Smooth muscle cell of the brain vasculature (primary cell): ENCODE data around the gene LRRN3.

Source experiments
- DNase-seq: peaks from one replicate; pipeline ENCODE4 v3.0.0-alpha.2; 2012; ENCODE audit warnings: low read depth, low spot score

Gene LRRN3

DNA sequence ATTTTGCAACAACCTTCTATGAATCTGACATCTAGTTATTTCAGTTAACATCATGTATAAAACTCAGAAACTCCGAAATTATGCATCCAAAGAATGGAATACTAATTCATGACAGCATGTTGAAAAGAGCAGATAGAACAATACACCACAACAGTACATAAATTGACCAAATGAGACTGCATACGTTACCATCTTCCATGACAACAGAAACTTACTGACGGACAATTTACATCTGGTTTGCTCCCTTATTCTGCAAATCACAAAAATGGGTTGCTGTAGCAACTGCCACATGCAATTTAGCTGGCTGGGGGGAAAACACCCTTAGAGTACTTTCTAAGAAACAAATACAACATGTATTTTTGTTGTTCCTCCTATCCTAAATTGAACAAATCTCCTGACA lies 14.3 kb downstream of the LRRN3 start:
- no peak for DNase-seq

DNA sequence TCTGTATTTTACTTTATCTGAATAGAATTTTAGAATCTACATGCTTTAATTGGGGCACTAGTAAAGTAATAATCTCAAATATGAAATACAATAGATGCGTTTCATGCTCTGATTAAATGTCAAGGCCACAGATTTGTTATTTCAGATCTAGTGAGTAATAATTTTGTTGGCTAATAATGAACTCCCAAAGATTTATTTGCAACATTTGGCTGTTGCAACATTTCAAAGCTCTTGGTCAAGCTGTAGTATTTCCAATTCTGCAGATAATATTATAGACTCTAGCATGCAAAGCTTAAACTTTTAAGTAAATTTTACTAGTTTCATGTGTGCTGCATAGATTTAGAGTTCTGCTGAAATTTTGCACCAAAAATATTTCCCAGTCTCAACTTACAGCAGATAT lies 16.7 kb downstream of the LRRN3 start:
- no peak for DNase-seq

DNA sequence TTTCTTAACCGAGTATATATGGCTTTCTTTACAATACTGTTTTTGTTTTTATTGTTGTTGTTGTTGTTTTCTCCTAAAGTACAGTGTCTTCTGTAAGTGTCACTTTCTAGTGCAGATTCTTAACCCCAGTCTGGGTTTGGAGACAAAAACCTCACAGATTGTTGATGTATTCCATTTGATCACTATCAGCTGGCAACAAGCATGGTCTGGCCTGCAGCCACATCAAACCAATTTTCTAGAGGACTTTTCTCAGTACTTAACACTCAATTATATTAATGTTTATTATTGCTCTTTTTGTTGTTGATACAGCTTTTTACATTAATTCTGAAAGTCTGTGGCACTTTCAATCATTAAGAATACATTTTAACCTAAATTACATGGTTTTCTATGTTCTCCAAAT lies 17.1 kb downstream of the LRRN3 start:
- no peak for DNase-seq

DNA sequence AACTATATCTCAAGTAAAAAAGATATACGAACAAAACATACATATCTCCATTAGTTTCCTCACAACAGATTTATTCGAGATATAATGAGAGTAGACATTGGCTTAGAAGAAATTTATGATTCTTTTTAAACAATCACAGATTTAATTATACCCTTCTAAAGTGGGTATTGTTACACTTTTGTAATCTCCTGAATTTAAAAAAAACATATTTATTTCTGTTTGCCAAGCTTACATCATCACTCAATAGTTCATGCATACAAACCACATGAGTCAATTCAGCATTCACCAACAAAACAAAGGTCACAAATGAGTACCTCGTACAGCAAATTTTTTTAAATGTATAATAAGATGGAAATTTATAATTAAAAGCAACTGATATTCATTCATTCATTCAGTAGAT lies 17.6 kb downstream of the LRRN3 start:
- no peak for DNase-seq

DNA sequence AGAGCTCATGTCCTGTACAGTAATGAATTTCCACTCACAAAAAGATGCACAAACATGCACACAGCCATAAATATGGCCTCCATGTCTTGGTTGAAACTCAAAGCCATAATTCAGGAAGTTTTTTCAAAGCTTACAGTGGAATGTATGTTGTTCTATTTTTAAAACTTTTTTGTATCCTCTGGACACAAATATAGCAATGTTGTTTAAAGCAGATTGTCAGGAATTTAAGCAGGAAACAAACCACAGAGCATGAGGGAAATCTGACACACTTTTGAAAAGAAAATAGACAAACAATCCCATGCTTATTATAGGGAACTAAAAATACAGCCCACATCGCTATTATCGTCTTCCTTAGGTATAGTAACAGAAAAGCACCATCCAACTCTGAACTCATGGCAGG lies 21.5 kb downstream of the LRRN3 start:
- DNase-seq = no peak

DNA sequence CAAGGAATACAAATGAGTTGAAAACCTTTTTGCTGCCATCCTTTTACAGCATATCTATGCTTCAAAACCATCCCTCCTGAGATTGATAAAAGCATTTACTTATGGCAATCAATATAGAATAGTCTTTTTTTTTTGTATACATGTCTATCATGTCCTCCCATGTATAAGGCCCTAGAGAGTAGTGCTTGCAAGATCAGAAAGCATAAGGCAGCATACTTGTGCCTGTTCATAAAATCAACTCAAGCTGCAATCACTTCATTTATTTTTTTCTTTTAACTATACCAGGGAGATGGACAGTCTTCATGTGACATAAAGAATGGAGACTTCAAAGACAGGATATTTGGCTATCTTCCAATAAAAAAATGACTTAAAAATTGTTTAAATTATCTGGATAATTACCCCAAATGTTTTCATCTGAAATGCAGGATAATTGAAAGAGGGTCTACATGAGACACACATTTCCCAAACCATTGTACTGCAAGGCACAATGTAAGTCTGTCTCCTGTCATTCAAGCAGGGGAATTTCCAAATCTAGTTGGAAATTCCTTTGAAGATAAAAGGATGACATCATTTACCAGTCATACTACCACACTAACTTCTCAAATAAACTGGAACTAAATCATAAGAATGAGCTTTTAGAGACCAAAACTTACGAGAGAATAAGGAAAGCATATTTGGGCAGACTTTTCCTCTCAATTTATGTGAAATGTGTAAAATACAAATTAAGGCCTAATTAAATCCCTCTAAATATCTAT lies 22.5 kb downstream of the LRRN3 start:
- no peak for DNase-seq

DNA sequence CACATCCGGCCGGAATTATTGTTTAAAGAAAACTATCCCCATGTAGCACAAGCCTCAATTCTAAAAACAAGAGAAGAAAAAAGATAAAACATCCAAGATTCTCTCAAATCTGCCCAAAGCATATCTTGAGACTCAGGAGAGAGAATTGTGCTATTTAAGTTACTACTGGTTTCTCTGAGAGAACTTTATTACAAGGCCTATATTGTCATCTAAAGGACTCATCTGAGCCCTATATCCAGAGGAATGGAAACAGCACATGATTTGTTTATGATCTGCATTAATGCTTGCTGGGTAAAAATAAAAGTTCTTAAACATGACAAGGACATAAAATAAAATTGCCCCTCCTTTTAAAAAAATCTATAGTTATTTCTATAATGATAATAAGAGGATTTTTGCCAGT lies 25.0 kb downstream of the LRRN3 start:
- DNase-seq = no peak

DNA sequence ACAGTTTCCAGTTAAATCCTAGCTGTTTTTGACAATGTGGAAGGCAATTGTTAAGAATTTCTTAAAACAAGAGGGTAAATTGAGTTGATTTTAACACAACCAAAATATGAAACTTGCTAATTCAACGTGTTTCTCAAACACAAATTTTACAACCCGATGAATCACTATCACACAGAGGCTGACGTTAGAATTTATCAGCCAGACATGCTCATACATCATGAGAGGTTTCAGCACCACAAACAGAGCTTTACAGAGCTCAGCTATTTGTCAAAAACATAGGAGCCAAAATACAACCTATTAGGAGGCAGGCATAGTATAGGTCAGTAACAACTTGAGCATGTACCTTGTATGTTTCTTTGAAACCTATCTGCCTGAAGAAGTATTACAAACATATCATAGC lies 36.1 kb downstream of the LRRN3 start:
- DNase-seq = no peak

DNA sequence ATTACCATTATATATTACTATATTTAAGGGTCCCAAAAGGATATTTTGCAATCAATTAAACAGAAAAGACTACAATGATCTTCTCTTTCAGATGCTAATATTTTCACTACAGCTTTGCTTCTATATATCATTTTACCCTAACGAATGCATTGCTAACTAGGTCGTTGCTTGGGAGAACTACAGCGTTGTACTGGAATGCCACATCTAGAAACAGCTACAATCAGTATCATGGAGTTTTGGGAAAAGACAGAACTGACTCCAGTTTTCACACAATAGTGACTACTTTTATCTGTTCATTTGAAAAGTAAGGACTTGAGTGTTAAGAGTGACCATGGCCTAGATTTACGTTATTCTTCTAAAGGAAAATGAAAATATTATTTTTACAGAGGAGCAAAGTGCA lies 38.5 kb downstream of the LRRN3 start:
- DNase-seq = no peak

DNA sequence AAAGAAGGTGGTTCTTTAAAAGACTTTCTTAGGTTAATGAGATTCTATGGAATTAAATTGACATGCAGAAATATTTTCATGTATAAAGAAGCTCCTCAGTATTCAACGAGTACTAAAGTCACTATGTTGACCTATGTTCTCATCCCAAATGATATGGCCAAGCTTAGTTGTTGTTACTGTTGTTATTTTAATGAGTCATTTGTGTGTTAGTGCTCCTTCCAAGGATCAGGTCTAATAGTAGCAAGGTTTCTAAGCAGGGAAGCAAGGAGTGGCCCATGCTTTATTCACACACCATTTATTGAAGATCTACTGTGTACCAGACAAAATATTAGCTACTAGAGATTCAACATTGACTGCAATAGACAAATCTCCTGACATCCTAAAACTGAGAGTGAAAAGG lies 41.9 kb downstream of the LRRN3 start:
- no peak for DNase-seq

DNA sequence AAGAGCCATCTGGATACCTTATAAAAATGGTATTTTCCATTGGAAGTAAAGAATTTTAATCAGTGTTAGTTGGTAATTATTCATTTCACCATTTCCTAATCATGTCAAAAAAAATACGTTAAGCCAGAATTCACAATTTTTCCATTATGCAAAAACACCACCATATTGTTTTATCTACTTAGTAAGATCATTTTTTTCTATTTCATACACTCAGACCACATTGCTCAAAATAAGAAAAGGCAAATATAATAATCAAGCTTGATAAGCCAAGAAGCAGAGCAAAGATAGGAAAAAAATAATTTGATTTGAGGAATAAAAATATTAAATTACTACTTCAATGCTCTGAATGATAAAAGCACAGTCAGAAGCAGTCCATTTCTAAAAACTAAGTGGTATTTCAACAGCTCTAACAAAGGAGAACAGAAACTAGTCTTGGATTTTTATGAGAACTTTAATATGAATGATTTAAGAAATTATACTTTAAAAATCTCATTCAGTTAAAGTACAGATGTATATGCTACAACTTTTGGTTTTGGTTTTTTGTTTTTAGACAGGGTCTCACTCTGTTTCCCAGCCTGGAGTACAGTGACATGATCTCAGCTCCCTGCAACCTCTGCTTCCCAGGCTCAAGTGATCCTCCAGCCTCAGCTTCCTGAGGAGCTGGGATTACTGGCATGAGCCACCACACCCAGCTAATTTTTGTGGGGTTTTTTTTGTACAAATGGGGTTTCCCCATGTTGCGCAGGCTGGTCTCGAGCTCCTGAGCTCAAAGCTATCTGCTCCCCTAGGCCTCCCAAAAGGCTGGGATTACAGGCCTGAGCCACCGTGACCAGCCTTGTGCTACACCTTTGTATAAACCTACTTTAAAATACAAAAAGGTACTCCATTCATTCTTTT lies 46.6 kb downstream of the LRRN3 start:
- no peak for DNase-seq

DNA sequence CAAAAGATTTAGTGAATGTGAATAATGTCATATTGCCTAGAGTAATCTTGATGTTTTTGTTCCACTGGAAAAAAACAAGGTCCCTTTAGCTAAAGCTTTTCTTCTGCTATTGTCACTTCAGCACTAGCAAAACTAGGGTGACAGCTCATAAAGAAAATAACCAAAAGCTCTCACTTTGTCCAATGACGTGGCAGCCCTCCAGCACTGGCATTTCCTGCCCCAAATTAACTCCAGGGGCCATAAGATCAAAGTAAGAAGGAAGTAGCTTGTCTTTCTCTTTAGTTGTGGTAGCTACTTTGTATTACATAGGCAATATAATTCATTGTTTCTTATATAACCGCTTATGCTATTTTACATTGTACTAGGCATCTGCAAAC lies 47.3 kb downstream of the LRRN3 start:
- no peak for DNase-seq

DNA sequence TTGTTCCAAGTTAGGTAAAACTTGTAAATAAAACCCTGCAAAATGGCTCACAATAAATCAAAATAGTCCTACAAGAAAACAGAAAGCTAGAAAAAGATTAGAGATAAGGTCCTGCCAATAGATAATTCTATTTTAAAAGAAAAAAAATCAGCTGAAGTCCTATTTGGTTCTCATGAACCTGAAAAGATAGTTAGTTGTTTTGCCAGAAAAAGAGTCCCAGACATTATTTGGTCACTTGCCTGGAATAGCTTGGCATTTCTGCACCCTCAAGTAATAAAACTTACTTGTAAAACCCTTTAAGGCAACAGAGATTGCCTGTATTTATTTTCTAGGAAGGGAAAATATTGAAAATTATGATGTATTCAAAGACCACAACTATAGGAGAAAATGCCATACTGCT lies 47.7 kb downstream of the LRRN3 start:
- DNase-seq = no peak

DNA sequence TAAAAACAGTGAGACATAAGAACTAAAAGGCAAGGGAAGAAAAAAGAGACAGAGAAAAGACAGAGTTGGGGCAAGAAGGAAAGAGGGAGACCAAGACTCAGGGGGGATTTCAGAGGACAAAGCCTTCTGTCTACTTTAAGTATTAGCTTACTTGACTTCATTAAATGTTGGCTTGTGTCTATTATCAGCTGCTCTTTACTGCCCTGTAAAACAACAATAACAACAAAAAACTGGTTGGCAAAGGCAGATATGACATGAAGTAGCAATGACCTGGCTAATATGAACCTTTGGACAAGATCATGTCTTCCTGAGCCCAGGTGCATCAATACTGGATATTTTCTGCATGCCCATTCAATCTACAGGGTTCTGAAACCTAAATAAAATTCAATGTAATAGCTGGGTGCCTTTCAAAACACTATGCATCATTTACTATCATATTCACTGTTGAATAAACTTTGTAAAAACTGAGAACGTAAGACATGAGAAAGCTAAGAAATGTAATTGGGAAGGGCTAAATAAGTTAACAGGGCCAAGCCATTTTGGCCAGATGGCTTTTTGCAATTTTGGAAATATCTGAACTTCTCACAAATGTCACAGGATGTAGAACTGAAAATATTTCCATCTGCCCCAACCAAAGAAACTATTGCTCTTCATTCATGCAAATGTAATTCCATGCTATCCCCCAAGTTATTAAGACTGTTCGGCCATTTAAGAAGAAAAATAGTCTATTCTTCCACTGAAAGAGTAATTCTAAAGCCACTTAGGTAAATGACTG lies 49.4 kb downstream of the LRRN3 start:
- no peak for DNase-seq

DNA sequence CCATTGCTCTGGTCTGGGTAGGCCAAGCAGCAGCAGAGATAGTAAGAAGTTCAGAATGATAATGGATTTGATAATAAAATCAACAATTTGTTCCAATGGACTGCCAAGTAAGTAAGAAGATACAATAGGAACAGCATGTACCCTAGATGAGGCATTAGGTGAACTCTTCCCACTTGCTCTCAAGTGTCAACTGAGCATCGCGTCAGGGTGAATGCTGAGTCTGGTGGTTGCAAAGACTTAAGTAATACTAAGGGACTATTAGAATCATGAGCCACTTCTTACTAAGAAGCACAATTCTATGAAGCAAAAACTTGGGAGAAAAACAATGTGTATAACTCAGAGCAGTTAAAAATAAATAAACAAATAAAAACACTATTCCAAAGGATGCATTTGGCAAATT lies 54.5 kb downstream of the LRRN3 start:
- DNase-seq = no peak

DNA sequence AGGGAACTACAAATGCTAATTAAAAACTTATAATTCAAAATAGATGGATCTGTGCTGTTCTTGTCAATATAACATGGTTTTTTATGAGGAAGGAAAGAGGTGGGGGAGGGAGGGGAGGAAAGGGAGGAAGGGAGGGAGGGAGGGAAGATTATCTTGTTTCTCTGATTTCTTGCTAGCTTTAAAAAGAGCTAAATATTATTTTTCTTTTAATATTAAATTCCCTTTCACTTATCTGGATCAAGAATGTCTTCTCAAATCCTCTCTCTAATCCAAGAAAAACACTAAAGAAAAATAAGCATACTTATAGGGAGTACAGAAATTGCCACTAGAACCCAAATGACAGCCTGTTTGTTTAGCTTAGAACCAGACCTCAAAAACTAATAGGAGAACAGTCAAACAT lies 55.2 kb downstream of the LRRN3 start:
- DNase-seq = no peak

DNA sequence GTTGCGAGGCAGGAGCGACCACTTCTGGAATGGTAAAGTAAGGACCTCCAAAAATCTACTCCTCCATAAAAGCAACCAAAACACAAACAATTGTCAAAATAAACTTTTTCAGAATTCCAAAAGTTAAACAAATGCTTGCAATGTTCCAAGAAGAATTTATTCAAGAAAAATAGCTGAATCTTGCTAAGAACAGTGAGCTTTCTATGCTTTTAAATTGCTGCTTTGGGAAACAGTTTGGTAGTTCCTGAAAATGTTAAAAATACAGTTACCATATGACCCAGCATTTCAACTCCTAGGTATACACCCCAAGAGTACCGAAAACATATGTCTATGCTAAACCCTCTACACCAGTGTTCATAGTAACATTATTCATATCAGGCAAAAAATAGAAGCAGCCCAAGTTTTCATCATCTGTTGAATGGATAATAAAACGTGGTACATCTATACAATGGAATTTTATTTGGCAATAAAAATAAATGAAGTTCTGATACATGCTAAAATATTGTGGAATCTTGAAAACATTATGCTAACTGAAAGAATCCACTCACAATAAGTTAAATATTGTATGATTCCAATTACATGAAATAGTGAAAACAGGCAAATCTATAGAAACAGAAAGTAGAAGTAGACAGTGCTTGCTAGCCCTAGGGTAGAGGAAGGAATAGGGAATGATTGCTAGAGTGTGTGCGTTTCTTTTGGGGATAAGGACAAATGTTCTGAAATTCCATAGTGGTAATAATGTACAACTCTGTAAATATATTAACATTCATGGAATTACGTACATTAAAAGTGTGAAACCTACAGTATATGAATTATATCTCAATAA lies 57.0 kb downstream of the LRRN3 start:
- no peak for DNase-seq

DNA sequence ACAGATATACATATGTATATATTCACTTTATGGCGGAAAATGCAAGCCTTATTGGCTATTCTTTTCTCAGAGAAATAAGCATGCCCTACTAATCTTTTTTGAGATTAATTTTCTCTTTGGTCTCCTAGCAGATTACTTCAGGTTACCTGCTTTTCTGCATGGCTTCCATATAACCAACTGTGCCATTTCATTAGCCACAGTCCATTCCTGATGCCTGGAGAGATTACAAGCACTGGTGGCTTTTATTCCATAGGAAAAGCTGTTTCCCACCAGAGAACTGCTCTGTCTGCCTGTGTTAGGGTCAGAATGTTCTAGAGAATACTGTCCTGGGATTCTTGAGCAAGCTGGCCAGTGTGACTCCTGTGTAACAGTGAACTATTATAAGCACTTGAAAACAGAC lies 59.8 kb downstream of the LRRN3 start:
- DNase-seq = no peak

DNA sequence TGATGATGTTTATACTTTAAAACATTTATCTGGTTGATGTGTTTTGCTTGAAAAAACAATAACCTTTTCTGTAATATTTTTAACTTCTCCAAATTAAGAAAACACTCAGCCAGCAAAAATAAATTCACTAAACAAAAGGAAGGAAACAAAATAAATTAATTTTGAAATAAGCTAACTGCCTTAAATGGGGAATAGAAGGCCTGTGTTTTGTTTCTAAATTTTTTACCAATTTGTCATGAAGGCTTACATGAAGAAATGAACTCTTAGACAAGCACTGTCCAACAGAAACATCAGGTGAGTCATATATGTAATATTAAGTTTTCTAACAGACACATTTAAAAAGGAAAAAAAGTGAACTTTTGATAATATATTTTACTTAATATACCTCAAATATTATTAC lies 68.5 kb downstream of the LRRN3 start:
- no peak for DNase-seq

DNA sequence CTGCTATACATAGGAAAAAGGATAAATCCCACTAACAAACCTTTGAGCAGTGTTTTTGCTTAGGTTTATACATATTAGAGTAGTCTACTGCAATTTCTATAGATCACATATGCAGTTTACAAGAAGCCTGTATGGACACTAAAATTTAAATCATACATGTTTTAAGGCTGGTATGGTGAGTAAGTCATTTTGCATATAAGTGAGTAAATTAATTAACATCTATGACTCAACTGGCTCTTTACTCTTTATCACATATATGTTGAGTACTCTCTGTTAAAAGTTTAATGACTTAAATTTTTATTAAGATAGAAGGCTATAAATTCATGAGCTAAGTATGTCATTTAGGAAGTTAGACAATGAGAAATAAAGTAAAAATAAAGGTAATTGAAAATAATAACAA lies 69.4 kb downstream of the LRRN3 start:
- no peak for DNase-seq

DNA sequence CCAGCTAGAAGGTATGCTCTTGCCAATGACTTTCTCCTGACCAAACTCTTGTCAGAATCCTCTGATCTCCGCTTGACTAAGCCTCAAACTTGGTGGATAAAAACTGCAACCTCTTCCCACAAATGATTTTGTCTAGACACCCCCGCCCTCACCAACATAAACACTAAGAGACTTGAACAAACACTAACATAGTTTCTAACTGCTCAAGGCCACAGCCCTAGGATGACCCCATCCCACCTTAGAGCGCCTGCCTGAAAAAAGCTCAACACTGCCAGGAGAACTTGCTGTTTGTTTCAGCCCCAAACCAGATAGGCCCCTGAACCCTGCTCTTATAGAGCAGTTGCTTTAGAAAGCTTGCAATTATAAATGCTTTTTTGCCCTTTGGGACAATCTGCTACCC lies 71.8 kb downstream of the LRRN3 start:
- no peak for DNase-seq

DNA sequence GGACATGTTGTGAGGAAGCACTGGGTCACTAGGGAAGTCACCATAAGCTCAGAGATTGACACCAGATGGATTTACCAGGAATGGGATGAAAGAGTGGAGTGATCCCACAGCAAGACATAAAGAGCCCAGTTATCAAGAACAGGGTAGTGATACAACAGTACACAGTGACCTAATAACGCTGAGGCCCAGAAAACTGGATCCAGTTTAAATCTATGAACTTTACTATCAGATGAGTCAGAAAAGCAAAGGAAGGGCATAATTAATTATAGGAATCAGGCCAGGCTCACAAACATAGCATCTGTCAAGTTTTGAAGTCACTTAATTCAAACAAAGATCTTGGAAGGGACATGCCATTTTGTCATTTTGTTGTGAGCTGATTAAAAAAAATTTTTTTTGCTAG lies 73.5 kb downstream of the LRRN3 start:
- no peak for DNase-seq
